HCT116 (cell line): ENCODE results near the gene SLC35D1. TPM values are rescaled to one million over a fixed set of nuclear protein-coding genes. Genes with fewer than 3 reads are reported as not detected.

ENCODE experiments used
- ATAC-seq: fragments of 200-7000 bp; cut with Tn5 transposase; 2 replicates; pipeline ENCODE4 v1.9.1; 2020; ENCODE audit warnings: mild to moderate bottlenecking, moderate library complexity
- BruUV-seq: library from RNA; stranded (reverse); fragments of 400-500 nt; replicated peaks from 2 replicates; lab custom pipeline; 2021; lab: Mats Ljungman, UMichigan
- CTCF ChIA-PET: fragments of 300-600 bp; sonication (Branson Sonifier 250); formaldehyde crosslinking; loops from one replicate; lab custom pipeline; 2021; ENCODE audit warnings: antibody characterized with exemption; lab: Charles Lee
- POLR2A ChIA-PET: fragments of 300-600, 350-600 bp; sonication (Branson Sonifier 250); formaldehyde crosslinking; loops from one replicate; lab custom pipeline; 2021; ENCODE audit warnings: antibody characterized with exemption; lab: Charles Lee
- RAD21 ChIA-PET, 2 experiments: fragments of 300-600 bp; sonication (Branson Sonifier 250); formaldehyde crosslinking; loops; one replicate each; lab custom pipeline; 2023; ENCODE audit warnings: low total read pairs in 2 of 2; ENCODE audit not compliant: uncharacterized antibody in 2 of 2, unreplicated experiment in 2 of 2, low non-redundant PET in 1 of 2; lab: Charles Lee
- DNase-seq: peaks from one replicate; pipeline ENCODE4 v3.0.0-alpha.2; 2010; ENCODE audit warnings: low read depth, low spot score
- H2AFZ ChIP-seq: fragments of 200-600 bp; shearing (Covaris generic), sonication (generic); 2 replicates; pipeline ENCODE4 v1.6.1; 2017; ENCODE audit warnings: low read depth, mixed run types, mixed read lengths, antibody characterized with exemption, low read length; ENCODE audit not compliant: poor library complexity, severe bottlenecking
- H3K27ac ChIP-seq: 2 replicates; pipeline ENCODE4 v1.5.1; 2012; ENCODE audit warnings: low read depth, low read length
- H3K27me3 ChIP-seq: fragments of 200-600 bp; sonication (generic); 2 replicates; pipeline ENCODE4 v1.6.1; 2016; ENCODE audit warnings: mixed run types, low read length, mixed read lengths; ENCODE audit not compliant: insufficient read depth
- H3K36me3 ChIP-seq, 2 experiments: fragments of 200-500 bp in 1 of 2; fragments of 200-600 bp in 1 of 2; sonication (Bioruptor generic) in 1 of 2; sonication (generic) in 1 of 2; 2 replicates each; pipeline versions ENCODE4 v1.5.1 to v1.6.1; 2014 to 2016; ENCODE audit warnings: low read length in 2 of 2, inconsistent platforms in 1 of 2, mixed read lengths in 1 of 2, mixed run types in 1 of 2; ENCODE audit not compliant: insufficient read depth in 2 of 2, control insufficient read depth in 1 of 2
- H3K4me1 ChIP-seq, 2 experiments: fragments of 200-600 bp in 1 of 2; sonication (generic) in 1 of 2; 2 replicates each; pipeline versions ENCODE4 v1.5.1 to v1.6.1; 2012 to 2017; ENCODE audit warnings: low read length in 2 of 2, inconsistent platforms in 1 of 2, mild to moderate bottlenecking in 1 of 2, mixed read lengths in 1 of 2, mixed run types in 1 of 2, moderate library complexity in 1 of 2; ENCODE audit not compliant: insufficient read depth in 2 of 2, control insufficient read depth in 1 of 2
- H3K4me2 ChIP-seq: fragments of 200-600 bp; sonication (generic); 2 replicates; pipeline ENCODE4 v1.6.1; 2017; ENCODE audit warnings: mixed run types, low read length, mixed read lengths
- H3K4me3 ChIP-seq, 2 experiments: fragments of 200-600 bp in 1 of 2; sonication (generic) in 1 of 2; replicated peaks in 1 of 2; 2 replicates each; pipeline ENCODE4 v1.5.1; 2011 to 2016; ENCODE audit warnings: low read length in 2 of 2, control low read depth in 1 of 2, low read depth in 1 of 2, mild to moderate bottlenecking in 1 of 2, mixed read lengths in 1 of 2, mixed run types in 1 of 2
- H3K79me2 ChIP-seq: fragments of 200-600 bp; sonication (generic); 2 replicates; pipeline ENCODE4 v1.6.1; 2017; ENCODE audit warnings: mild to moderate bottlenecking, mixed run types, low read length, moderate library complexity, mixed read lengths; ENCODE audit not compliant: insufficient read depth
- H3K9ac ChIP-seq: fragments of 200-600 bp; sonication (generic); 2 replicates; pipeline ENCODE4 v1.6.1; 2016; ENCODE audit warnings: low read length, mixed read lengths
- H3K9me2 ChIP-seq: fragments of 200-600 bp; sonication (generic), shearing (Covaris generic); 2 replicates; pipeline ENCODE4 v1.6.1; 2017; ENCODE audit warnings: mixed run types, mild to moderate bottlenecking, moderate library complexity; ENCODE audit not compliant: insufficient read depth
- H3K9me3 ChIP-seq, 2 experiments: fragments of 200-500 bp in 1 of 2; fragments of 200-600 bp in 1 of 2; sonication (Bioruptor generic) in 1 of 2; sonication (generic) in 1 of 2; 2 replicates each; pipeline ENCODE4 v1.6.1; 2014 to 2017; ENCODE audit warnings: low read length in 2 of 2, mixed read lengths in 2 of 2, inconsistent platforms in 1 of 2, low read depth in 1 of 2, mild to moderate bottlenecking in 1 of 2, mixed run types in 1 of 2, moderate library complexity in 1 of 2; ENCODE audit not compliant: control insufficient read depth in 1 of 2, insufficient read depth in 1 of 2
- H4K20me1 ChIP-seq: fragments of 200-600 bp; sonication (generic), shearing (Covaris generic); 2 replicates; pipeline ENCODE4 v1.6.1; 2017; ENCODE audit warnings: mixed run types, mild to moderate bottlenecking, moderate library complexity; ENCODE audit not compliant: insufficient read depth
- ATF3 ChIP-seq: IDR thresholded peaks from 2 replicates; pipeline ENCODE4 v1.6.1; 2012
- CBX3 ChIP-seq: IDR thresholded peaks from 2 replicates; pipeline ENCODE4 v1.6.1; 2012; ENCODE audit warnings: low read depth
- CTCF ChIP-seq, 3 experiments: fragments of 200-600 bp in 1 of 3; sonication (generic) in 1 of 3; IDR thresholded peaks in 2 of 3; conservative IDR thresholded peaks in 1 of 3; 2 replicates each; pipeline ENCODE4 v1.5.1; 2012 to 2017; ENCODE audit warnings: low read depth in 2 of 3, low read length in 2 of 3, antibody characterized with exemption in 1 of 3, borderline replicate concordance in 1 of 3, control low read depth in 1 of 3, mild to moderate bottlenecking in 1 of 3, mixed read lengths in 1 of 3, mixed run types in 1 of 3, moderate library complexity in 1 of 3; ENCODE audit not compliant: insufficient read depth in 1 of 3
- EGR1 ChIP-seq: IDR thresholded peaks from 2 replicates; pipeline ENCODE4 v1.6.1; 2012; ENCODE audit warnings: low read depth
- ELF1 ChIP-seq: IDR thresholded peaks from 2 replicates; pipeline ENCODE4 v1.6.1; 2012; ENCODE audit warnings: low read depth, borderline replicate concordance
- EZH2 ChIP-seq: fragments of 200-600 bp; sonication (generic); IDR thresholded peaks from 2 replicates; pipeline ENCODE4 v1.6.1; 2017; ENCODE audit warnings: antibody characterized with exemption, mixed run types
- POLR2A ChIP-seq: IDR thresholded peaks from 2 replicates; pipeline ENCODE4 v1.7.0; 2011; ENCODE audit warnings: borderline replicate concordance; ENCODE audit not compliant: insufficient read depth, insufficient read length; ENCODE audit errors: extremely low read depth
- POLR2AphosphoS5 ChIP-seq: IDR thresholded peaks from 2 replicates; pipeline ENCODE4 v1.6.1; 2011; ENCODE audit warnings: mild to moderate bottlenecking, low read depth, low read length, moderate library complexity
- RAD21 ChIP-seq: IDR thresholded peaks from 2 replicates; pipeline ENCODE4 v1.6.1; 2012; ENCODE audit warnings: low read depth, mild to moderate bottlenecking
- SIN3A ChIP-seq: IDR thresholded peaks from 2 replicates; pipeline ENCODE4 v1.6.1; 2012; ENCODE audit warnings: low read depth
- SP1 ChIP-seq: IDR thresholded peaks from 2 replicates; pipeline ENCODE4 v1.6.1; 2012; ENCODE audit warnings: low read depth
- SRF ChIP-seq: IDR thresholded peaks from 2 replicates; pipeline ENCODE4 v1.6.1; 2012; ENCODE audit warnings: low read depth
- YY1 ChIP-seq: IDR thresholded peaks from 2 replicates; pipeline ENCODE4 v1.6.1; 2011; ENCODE audit warnings: low read length, low read depth, moderate library complexity, mild to moderate bottlenecking; ENCODE audit not compliant: insufficient replicate concordance; ENCODE audit errors: extremely low read depth
- ZBTB33 ChIP-seq: IDR thresholded peaks from 2 replicates; pipeline ENCODE4 v1.6.1; 2011; ENCODE audit warnings: mild to moderate bottlenecking, low read length, moderate library complexity; ENCODE audit not compliant: insufficient replicate concordance; ENCODE audit errors: extremely low read depth
- ZFX ChIP-seq: fragments of 450-650 bp; IDR thresholded peaks from 2 replicates; pipeline ENCODE4 v1.6.1; 2017
- ZNF274 ChIP-seq: fragments of 200-500 bp; sonication (Bioruptor generic); IDR thresholded peaks from 2 replicates; pipeline ENCODE4 v1.6.1; 2014; ENCODE audit warnings: mild to moderate bottlenecking, low read depth, low read length, inconsistent platforms
- intact Hi-C: fragments of 100-400 bp; cut with micrococcal nuclease; formaldehyde crosslinking; loops from 2 replicates; pipeline ENCODE4 v1.10.0; 2022
- total RNA-seq: library from RNA; stranded (reverse); gene quantifications from one replicate; pipeline ENCODE4 v1.2.1, GENCODE V29; 2021; ENCODE audit not compliant: unreplicated experiment
- TF ChIP-seq, protein P1 (sequence below): IDR thresholded peaks from 2 replicates; pipeline ENCODE4 v1.6.1; 2012

Gene SLC35D1
- total RNA-seq, 1 experiment from 2014 or later, result 6.1 TPM

- Histone ChIP-seq H3K4me3 (no peak overlapping the region), H4K20me1 (peaks cover 5% of the 10 kb centered on the region; the same call in 1 of the 2 replicates), H3K9me2 (no peaks in the 10 kb centered on the region), H3K27ac (no peak overlapping the region), H3K4me2 (no peak overlapping the region), H3K9ac (no peak overlapping the region), H3K27me3 (no peaks in the 10 kb centered on the region), H2AFZ (no peak overlapping the region), H3K79me2 (no peaks in the 10 kb centered on the region), H3K9me3 (no peaks in the 10 kb centered on the region), H3K4me1 (no peaks in the 10 kb centered on the region), H3K36me3 (peaks cover 11 to 28% of the 10 kb centered on the region in 2 experiments)
- ChIA-PET POLR2A (no interaction called here), RAD21 (no interaction called here), CTCF (no interaction called here)
- ATAC-seq, result no peak
- DNase-seq, result no peak
- TF ChIP-seq, protein P1, sequence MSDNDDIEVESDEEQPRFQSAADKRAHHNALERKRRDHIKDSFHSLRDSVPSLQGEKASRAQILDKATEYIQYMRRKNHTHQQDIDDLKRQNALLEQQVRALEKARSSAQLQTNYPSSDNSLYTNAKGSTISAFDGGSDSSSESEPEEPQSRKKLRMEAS, result no peak
- TF ChIP-seq POLR2AphosphoS5 (no peak), ZFX (no peak), SRF (no peak), CBX3 (no peak), ZNF274 (no peak), POLR2A (no peak), SIN3A (no peak), EGR1 (no peak), ATF3 (no peak), CTCF (IDR thresholded peaks at IDR 0.05 in 2 of 3, conservative IDR thresholded peaks at IDR 0.05 in 1 of 3; ENCODE audit: borderline replicate concordance in 1 of 3, insufficient read depth in 1 of 3, low read depth in 2 of 3, low read length in 2 of 3) (no peak), EZH2 (no peak), ZBTB33 (no peak), YY1 (no peak), ELF1 (no peak), RAD21 (no peak), SP1 (no peak)
- no TSS peak for BruUV-seq
- intact Hi-C loops, result no loop called here
Measured at GRCh38 chr1:66984491-66984890, 69.5 kb downstream of the SLC35D1 start.
